Measurements from ENCODE around the gene LYSMD3. TPM values are rescaled to one million over a fixed set of nuclear protein-coding genes. Genes with fewer than 3 reads are reported as not detected.

The LYSMD3 gene
- total RNA-seq, 4 donors from 2014 or later, result 7.9 to 15.7 (median 14.3) TPM

DNA sequence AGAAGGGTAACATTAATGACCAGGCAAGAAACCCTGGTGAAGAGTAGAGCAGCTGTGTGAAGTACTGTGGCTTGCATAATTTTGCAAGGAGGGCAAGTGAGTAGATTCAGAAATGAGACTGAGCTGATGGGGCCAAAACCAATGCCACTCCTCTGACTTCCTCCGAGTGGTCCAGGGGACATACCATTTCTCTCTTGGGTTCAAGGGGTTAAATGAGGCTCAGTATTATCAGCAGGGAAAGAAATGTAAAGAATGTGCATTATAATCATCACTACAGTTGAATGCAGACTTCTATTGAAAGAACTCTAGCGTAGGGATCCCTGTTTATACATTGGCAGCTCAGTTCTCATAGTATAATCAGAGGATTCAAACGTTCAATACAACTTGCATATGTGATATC, 44.8 kb downstream of the LYSMD3 start:
- TF ChIP-seq, protein P1, sequence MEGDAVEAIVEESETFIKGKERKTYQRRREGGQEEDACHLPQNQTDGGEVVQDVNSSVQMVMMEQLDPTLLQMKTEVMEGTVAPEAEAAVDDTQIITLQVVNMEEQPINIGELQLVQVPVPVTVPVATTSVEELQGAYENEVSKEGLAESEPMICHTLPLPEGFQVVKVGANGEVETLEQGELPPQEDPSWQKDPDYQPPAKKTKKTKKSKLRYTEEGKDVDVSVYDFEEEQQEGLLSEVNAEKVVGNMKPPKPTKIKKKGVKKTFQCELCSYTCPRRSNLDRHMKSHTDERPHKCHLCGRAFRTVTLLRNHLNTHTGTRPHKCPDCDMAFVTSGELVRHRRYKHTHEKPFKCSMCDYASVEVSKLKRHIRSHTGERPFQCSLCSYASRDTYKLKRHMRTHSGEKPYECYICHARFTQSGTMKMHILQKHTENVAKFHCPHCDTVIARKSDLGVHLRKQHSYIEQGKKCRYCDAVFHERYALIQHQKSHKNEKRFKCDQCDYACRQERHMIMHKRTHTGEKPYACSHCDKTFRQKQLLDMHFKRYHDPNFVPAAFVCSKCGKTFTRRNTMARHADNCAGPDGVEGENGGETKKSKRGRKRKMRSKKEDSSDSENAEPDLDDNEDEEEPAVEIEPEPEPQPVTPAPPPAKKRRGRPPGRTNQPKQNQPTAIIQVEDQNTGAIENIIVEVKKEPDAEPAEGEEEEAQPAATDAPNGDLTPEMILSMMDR (IDR thresholded peaks at IDR 0.05 in 4 of 5, conservative IDR thresholded peaks at IDR 0.05 in 1 of 5), result no peak
- TF ChIP-seq POLR2A (IDR thresholded peaks at IDR 0.05), result no peak
- Histone ChIP-seq H3K9me3 (no peaks in the 10 kb centered on the region), H3K4me1 (no peaks in the 10 kb centered on the region), H3K36me3 (no peaks in the 10 kb centered on the region), H3K4me3 (no peak overlapping the region), H3K27ac (no peak overlapping the region), H3K27me3 (no peaks in the 10 kb centered on the region)
- intact Hi-C loops (cut with DNase I; ENCODE audit: low total_unique reads) (no loop called here), in situ Hi-C loops (cut with MboI; ENCODE audit: low sequenced_read_pairs in 4 of 4) (no loop called here)
- no peak for DNase-seq
- no peak for ATAC-seq

DNA sequence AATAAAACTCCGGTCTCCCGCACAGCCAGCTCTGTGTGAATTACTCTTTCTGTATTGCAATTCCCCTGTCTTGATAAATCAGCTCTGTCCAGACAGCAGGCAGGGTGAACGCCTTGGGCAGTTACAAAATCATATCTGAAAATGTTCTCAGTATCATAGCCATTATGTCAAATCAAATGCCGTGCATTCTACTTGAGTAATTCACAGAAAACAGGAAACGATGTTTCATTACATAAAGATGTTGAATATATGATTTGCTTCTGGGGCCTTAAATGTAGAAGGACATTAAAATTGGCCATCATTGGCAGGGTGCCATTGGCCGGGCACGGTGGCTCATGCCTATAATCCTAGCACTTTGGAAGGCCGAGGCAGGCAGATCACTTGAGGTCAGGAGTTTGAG, 46.2 kb downstream of the LYSMD3 start:
- in situ Hi-C loops (cut with MboI; ENCODE audit: low sequenced_read_pairs in 4 of 4), result no loop called here
- no peaks in the 10 kb centered on the region for H3K36me3 ChIP-seq
- intact Hi-C loops (cut with DNase I; ENCODE audit: low total_unique reads), result no loop called here
- no peaks in the 10 kb centered on the region for H3K4me1 ChIP-seq
- H3K9me3 ChIP-seq, result no peaks in the 10 kb centered on the region
- DNase-seq (no peak), ATAC-seq (no peak)
- TF ChIP-seq, protein P1 (IDR thresholded peaks at IDR 0.05 in 4 of 5, conservative IDR thresholded peaks at IDR 0.05 in 1 of 5), result no peak
- TF ChIP-seq POLR2A (IDR thresholded peaks at IDR 0.05), result no peak
- no peak overlapping the region for H3K4me3 ChIP-seq
- H3K27ac ChIP-seq, result no peak overlapping the region
- H3K27me3 ChIP-seq, result no peaks in the 10 kb centered on the region

DNA sequence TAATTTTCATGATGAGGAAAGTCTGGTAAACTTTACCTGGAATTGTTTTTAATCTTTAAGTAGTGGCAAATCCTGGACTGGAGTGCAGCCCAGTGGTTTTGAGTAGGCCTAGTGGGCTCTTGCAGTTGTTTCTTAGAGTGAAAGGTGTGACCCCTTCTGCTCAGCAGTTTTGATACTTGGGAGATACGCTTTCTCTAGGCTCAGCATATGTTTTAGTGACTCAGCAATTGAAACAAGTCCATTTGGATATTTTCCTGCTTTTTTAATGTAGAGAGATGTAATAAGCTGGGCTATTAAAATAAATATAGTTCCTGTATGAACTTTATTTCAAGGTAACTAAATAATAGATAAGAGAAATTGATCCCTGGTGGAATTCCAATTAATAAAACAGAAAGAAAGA, 48.7 kb downstream of the LYSMD3 start:
- in situ Hi-C loops (cut with MboI; ENCODE audit: low sequenced_read_pairs in 4 of 4) (no loop called here), intact Hi-C loops (cut with DNase I; ENCODE audit: low total_unique reads) (no loop called here)
- H3K4me3 ChIP-seq, result no peak overlapping the region
- H3K9me3 ChIP-seq, result no peaks in the 10 kb centered on the region
- ATAC-seq, result no peak
- TF ChIP-seq POLR2A (IDR thresholded peaks at IDR 0.05), result no peak
- TF ChIP-seq, protein P1 (IDR thresholded peaks at IDR 0.05 in 4 of 5, conservative IDR thresholded peaks at IDR 0.05 in 1 of 5), result no peak
- no peaks in the 10 kb centered on the region for H3K27me3 ChIP-seq
- no peak overlapping the region for H3K27ac ChIP-seq
- no peak for DNase-seq
- no peaks in the 10 kb centered on the region for H3K36me3 ChIP-seq
- no peaks in the 10 kb centered on the region for H3K4me1 ChIP-seq

DNA sequence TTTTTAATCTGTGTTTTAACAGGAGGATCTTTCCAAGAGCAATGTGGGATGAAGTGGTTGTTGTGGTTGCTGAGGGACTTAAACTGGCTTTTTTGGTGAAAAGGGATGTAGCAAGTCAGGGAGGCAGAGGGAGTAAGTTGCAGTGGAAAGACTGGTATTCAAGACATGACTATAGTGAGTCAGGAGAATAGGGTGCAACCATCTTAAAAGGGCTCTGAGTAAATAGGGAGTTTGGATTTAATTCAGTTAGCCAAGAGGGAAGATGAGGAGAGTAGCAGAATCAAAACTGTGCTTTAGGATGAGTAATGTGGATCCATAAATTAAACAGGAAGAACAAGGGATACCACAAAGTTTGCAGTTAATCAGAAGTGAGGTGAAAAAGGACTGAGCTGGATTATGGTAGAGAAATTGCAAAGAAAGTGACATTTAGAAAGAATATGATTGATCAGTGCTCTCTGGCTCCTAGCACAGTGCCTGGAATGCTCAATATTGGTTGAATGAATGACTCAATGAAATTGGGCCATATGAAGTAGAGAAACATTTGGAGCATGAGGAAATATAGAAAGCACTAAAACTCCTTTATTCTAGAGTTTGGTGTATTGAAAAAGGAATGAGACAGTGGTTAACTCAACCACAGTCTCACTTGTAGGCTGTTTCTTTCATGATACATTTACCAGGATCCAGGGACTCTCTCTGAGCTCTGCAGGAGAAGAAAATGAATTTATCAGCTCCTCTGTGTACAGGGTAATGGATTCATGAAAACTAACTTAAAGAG, 49.6 kb downstream of the LYSMD3 start:
- intact Hi-C loops (cut with DNase I; ENCODE audit: low total_unique reads), result no loop called here
- in situ Hi-C loops (cut with MboI; ENCODE audit: low sequenced_read_pairs in 4 of 4), result loop anchor here in 1 of 4 donors (10.0 kb wide), 1 partner anchor 45 kb away; the partner anchor contains the start of gene LYSMD3
- ATAC-seq, result no peak
- H3K36me3 ChIP-seq, result no peaks in the 10 kb centered on the region
- DNase-seq, result no peak
- no peak overlapping the region for H3K4me3 ChIP-seq
- H3K9me3 ChIP-seq, result no peaks in the 10 kb centered on the region
- H3K27me3 ChIP-seq, result no peaks in the 10 kb centered on the region
- no peak overlapping the region for H3K27ac ChIP-seq
- no peak for TF ChIP-seq POLR2A (IDR thresholded peaks at IDR 0.05)
- TF ChIP-seq, protein P1 (IDR thresholded peaks at IDR 0.05 in 4 of 5, conservative IDR thresholded peaks at IDR 0.05 in 1 of 5), result no peak
- peaks cover 0 to 4% of the 10 kb centered on the region in 2 donors for H3K4me1 ChIP-seq

Data from gastrocnemius medialis (tissue), 4 donors.